Neural cell (in vitro differentiated cells): Measurements from ENCODE around the gene PELO. TPM values are rescaled to one million over a fixed set of nuclear protein-coding genes. Genes with fewer than 3 reads are reported as not detected.

ENCODE experiments used
- H2AFZ ChIP-seq: fragments of 200-600, 300-800 bp; sonication (generic), shearing (Covaris generic); 2 replicates; pipeline ENCODE4 v1.6.0; 2014; ENCODE audit warnings: low read depth, mild to moderate bottlenecking, antibody characterized with exemption, low read length, moderate library complexity
- H3F3A ChIP-seq: fragments of 200-600 bp; shearing (Covaris generic); 2 replicates; pipeline ENCODE4 v1.6.1; 2016; ENCODE audit warnings: mild to moderate bottlenecking, moderate library complexity, mixed read lengths, antibody characterized with exemption, low read length; ENCODE audit not compliant: insufficient read depth, poor library complexity, severe bottlenecking
- H3K27ac ChIP-seq: fragments of 200-600, 300-800 bp; sonication (generic), shearing (Covaris generic); 2 replicates; pipeline ENCODE4 v1.5.1; 2014; ENCODE audit warnings: mild to moderate bottlenecking, low read length, moderate library complexity
- H3K27me3 ChIP-seq: fragments of 300-800, 200-600 bp; sonication (generic), shearing (Covaris generic); 2 replicates; pipeline ENCODE4 v1.6.0; 2014; ENCODE audit warnings: mild to moderate bottlenecking, low read depth, low read length, moderate library complexity; ENCODE audit not compliant: insufficient read depth
- H3K36me3 ChIP-seq: fragments of 300-800, 200-600 bp; sonication (generic), shearing (Covaris generic); 2 replicates; pipeline ENCODE4 v1.5.1; 2014; ENCODE audit warnings: mild to moderate bottlenecking, antibody characterized with exemption, low read length, moderate library complexity; ENCODE audit not compliant: insufficient read depth
- H3K4me2 ChIP-seq: fragments of 300-800, 200-600 bp; sonication (generic), shearing (Covaris generic); 2 replicates; pipeline ENCODE4 v1.6.0; 2014; ENCODE audit warnings: mild to moderate bottlenecking, low read length
- H3K4me3 ChIP-seq: fragments of 300-800, 200-600 bp; sonication (generic), shearing (Covaris generic); 2 replicates; pipeline ENCODE4 v1.5.1; 2014; ENCODE audit warnings: mild to moderate bottlenecking, low read length, moderate library complexity
- H3K79me2 ChIP-seq: fragments of 200-600 bp; shearing (Covaris generic); replicated peaks from 2 replicates; pipeline ENCODE4 v1.6.0; 2014; ENCODE audit warnings: mild to moderate bottlenecking, low read length, moderate library complexity; ENCODE audit not compliant: insufficient read depth
- H3K9ac ChIP-seq: fragments of 300-800, 200-600 bp; sonication (generic), shearing (Covaris generic); 2 replicates; pipeline ENCODE4 v1.6.1; 2016; ENCODE audit warnings: mild to moderate bottlenecking, low read length, mixed read lengths
- H3K9me2 ChIP-seq: fragments of 200-600 bp; shearing (Covaris generic); 2 replicates; pipeline ENCODE4 v1.6.1; 2016; ENCODE audit warnings: mild to moderate bottlenecking, low read length, mixed read lengths; ENCODE audit not compliant: insufficient read depth
- H3K9me3 ChIP-seq: fragments of 200-600, 300-800 bp; sonication (generic), shearing (Covaris generic); 2 replicates; pipeline ENCODE4 v1.6.1; 2016; ENCODE audit warnings: mild to moderate bottlenecking, mixed run types, low read length, moderate library complexity, mixed read lengths
- H4K20me1 ChIP-seq: fragments of 200-600 bp; shearing (Covaris generic); 2 replicates; pipeline ENCODE4 v1.6.1; 2016; ENCODE audit warnings: mild to moderate bottlenecking, mixed run types; ENCODE audit not compliant: insufficient read depth
- EP300 ChIP-seq: fragments of 450-650 bp; conservative IDR thresholded peaks from 2 replicates; pipeline ENCODE4 v1.6.1; 2014; ENCODE audit warnings: antibody characterized with exemption, mild to moderate bottlenecking, moderate library complexity; ENCODE audit not compliant: poor library complexity, severe bottlenecking
- EZH2 ChIP-seq: fragments of 200-600, 300-800 bp; shearing (Covaris generic), sonication (generic); IDR thresholded peaks from 2 replicates; pipeline ENCODE4 v1.6.1; 2014; ENCODE audit warnings: antibody characterized with exemption, low read length, borderline replicate concordance, mild to moderate bottlenecking; ENCODE audit not compliant: insufficient read depth, poor library complexity, severe bottlenecking
- MXI1 ChIP-seq: fragments of 450-650 bp; conservative IDR thresholded peaks from 2 replicates; pipeline ENCODE4 v1.6.1; 2014; ENCODE audit warnings: antibody characterized with exemption, mild to moderate bottlenecking; ENCODE audit not compliant: poor library complexity, severe bottlenecking
- POLR2AphosphoS5 ChIP-seq: IDR thresholded peaks from 2 replicates; pipeline ENCODE4 v1.6.1; 2012
- RAD21 ChIP-seq: fragments of 450-650 bp; conservative IDR thresholded peaks from 2 replicates; pipeline ENCODE4 v1.6.1; 2014; ENCODE audit warnings: antibody characterized with exemption, mild to moderate bottlenecking, moderate library complexity
- SMC3 ChIP-seq: fragments of 450-650 bp; conservative IDR thresholded peaks from 2 replicates; pipeline ENCODE4 v1.6.1; 2014; ENCODE audit warnings: antibody characterized with exemption, mild to moderate bottlenecking, moderate library complexity; ENCODE audit not compliant: poor library complexity
- TAF1 ChIP-seq: IDR thresholded peaks from 2 replicates; pipeline ENCODE4 v1.6.1; 2012; ENCODE audit warnings: low read depth
- polyA plus RNA-seq: library from polyadenylated mRNA; depleted of rRNA; stranded (reverse); fragments of >200 nt; gene quantifications from 2 replicates; pipeline ENCODE4 v1.2.3, GENCODE V29; 2014
- TF ChIP-seq, protein P1 (sequence below): fragments of 450-650 bp; IDR thresholded peaks from 2 replicates; pipeline ENCODE4 v1.5.1; 2014; ENCODE audit warnings: antibody characterized with exemption, mild to moderate bottlenecking, moderate library complexity; ENCODE audit not compliant: poor library complexity, severe bottlenecking
- TF ChIP-seq, protein P2 (sequence below): IDR thresholded peaks from 2 replicates; pipeline ENCODE4 v1.6.1; 2012; ENCODE audit warnings: borderline replicate concordance

The PELO gene
- polyA plus RNA-seq, 1 donor from 2014 or later: 10.5 TPM

DNA sequence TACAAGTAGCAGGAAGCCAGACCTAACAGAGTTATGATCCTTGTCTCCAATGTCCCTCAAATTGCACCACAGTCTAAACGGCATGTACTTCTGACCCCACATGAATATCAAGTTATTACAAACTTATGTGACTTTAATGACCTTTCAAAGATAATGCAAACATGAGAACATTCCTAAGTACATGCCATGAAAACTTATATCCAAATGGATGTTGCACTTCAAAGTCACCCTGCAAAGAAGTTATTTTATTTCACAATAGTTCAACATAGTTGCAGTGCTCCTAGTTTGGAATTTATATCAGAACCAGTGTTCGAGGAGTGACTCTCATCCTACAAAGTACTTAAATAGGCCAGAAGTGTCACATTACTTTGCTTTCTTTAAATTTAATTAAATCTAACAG lies 41.2 kb upstream of the PELO start:
- H4K20me1 ChIP-seq: no peaks in the 10 kb centered on the region
- H3F3A ChIP-seq: no peaks in the 10 kb centered on the region
- no peak overlapping the region for H3K27ac ChIP-seq
- no peaks in the 10 kb centered on the region for H3K79me2 ChIP-seq
- no peak overlapping the region for H3K4me3 ChIP-seq
- no peaks in the 10 kb centered on the region for H3K36me3 ChIP-seq
- no peaks in the 10 kb centered on the region for H3K27me3 ChIP-seq
- no peak overlapping the region for H2AFZ ChIP-seq
- no peaks in the 10 kb centered on the region for H3K9me2 ChIP-seq
- H3K9me3 ChIP-seq: no peaks in the 10 kb centered on the region
- no peak overlapping the region for H3K4me2 ChIP-seq
- TF ChIP-seq MXI1: no peak
- TF ChIP-seq SMC3: no peak
- no peak for TF ChIP-seq TAF1
- TF ChIP-seq EZH2: no peak
- no peak for TF ChIP-seq EP300
- TF ChIP-seq RAD21: no peak
- TF ChIP-seq, protein P1, sequence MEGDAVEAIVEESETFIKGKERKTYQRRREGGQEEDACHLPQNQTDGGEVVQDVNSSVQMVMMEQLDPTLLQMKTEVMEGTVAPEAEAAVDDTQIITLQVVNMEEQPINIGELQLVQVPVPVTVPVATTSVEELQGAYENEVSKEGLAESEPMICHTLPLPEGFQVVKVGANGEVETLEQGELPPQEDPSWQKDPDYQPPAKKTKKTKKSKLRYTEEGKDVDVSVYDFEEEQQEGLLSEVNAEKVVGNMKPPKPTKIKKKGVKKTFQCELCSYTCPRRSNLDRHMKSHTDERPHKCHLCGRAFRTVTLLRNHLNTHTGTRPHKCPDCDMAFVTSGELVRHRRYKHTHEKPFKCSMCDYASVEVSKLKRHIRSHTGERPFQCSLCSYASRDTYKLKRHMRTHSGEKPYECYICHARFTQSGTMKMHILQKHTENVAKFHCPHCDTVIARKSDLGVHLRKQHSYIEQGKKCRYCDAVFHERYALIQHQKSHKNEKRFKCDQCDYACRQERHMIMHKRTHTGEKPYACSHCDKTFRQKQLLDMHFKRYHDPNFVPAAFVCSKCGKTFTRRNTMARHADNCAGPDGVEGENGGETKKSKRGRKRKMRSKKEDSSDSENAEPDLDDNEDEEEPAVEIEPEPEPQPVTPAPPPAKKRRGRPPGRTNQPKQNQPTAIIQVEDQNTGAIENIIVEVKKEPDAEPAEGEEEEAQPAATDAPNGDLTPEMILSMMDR: no peak
- TF ChIP-seq, protein P2, sequence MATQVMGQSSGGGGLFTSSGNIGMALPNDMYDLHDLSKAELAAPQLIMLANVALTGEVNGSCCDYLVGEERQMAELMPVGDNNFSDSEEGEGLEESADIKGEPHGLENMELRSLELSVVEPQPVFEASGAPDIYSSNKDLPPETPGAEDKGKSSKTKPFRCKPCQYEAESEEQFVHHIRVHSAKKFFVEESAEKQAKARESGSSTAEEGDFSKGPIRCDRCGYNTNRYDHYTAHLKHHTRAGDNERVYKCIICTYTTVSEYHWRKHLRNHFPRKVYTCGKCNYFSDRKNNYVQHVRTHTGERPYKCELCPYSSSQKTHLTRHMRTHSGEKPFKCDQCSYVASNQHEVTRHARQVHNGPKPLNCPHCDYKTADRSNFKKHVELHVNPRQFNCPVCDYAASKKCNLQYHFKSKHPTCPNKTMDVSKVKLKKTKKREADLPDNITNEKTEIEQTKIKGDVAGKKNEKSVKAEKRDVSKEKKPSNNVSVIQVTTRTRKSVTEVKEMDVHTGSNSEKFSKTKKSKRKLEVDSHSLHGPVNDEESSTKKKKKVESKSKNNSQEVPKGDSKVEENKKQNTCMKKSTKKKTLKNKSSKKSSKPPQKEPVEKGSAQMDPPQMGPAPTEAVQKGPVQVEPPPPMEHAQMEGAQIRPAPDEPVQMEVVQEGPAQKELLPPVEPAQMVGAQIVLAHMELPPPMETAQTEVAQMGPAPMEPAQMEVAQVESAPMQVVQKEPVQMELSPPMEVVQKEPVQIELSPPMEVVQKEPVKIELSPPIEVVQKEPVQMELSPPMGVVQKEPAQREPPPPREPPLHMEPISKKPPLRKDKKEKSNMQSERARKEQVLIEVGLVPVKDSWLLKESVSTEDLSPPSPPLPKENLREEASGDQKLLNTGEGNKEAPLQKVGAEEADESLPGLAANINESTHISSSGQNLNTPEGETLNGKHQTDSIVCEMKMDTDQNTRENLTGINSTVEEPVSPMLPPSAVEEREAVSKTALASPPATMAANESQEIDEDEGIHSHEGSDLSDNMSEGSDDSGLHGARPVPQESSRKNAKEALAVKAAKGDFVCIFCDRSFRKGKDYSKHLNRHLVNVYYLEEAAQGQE: no peak
- TF ChIP-seq POLR2AphosphoS5: no peak
- no peak overlapping the region for H3K9ac ChIP-seq

DNA sequence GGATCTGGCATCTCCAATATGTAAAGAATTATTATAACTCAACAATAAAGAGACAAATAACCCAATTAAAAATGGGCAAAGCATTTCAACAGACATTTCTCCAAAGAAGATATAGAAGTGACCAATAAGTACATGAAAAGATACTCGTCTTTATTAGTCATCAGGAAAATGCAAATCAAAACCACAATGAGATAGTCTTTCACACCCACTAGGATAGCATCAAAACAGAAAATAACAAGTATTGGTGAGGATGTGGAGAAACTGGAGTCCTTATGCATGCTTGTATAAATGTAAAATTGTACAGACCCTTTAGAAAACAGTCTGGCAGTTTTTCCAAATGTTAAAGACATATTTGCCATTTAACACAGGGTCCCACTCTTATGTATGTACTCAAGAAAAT lies 39.1 kb upstream of the PELO start:
- no peaks in the 10 kb centered on the region for H3K9me2 ChIP-seq
- no peak for TF ChIP-seq POLR2AphosphoS5
- TF ChIP-seq MXI1: no peak
- no peak for TF ChIP-seq RAD21
- TF ChIP-seq SMC3: no peak
- TF ChIP-seq EP300: no peak
- TF ChIP-seq, protein P2: no peak
- TF ChIP-seq EZH2: no peak
- TF ChIP-seq, protein P1: no peak
- TF ChIP-seq TAF1: no peak
- no peaks in the 10 kb centered on the region for H3K9me3 ChIP-seq
- H3F3A ChIP-seq: no peaks in the 10 kb centered on the region
- no peaks in the 10 kb centered on the region for H3K36me3 ChIP-seq
- no peaks in the 10 kb centered on the region for H3K79me2 ChIP-seq
- no peak overlapping the region for H3K4me3 ChIP-seq
- no peak overlapping the region for H3K4me2 ChIP-seq
- no peak overlapping the region for H2AFZ ChIP-seq
- H3K27me3 ChIP-seq: no peaks in the 10 kb centered on the region
- no peak overlapping the region for H3K9ac ChIP-seq
- no peak overlapping the region for H3K27ac ChIP-seq
- H4K20me1 ChIP-seq: no peaks in the 10 kb centered on the region
